Measurements from ENCODE around the gene RNF225. TPM values are rescaled to one million over a fixed set of nuclear protein-coding genes. Genes with fewer than 3 reads are reported as not detected.

The RNF225 gene
- total RNA-seq, 4 donors from 2014 or later, result not detected

DNA sequence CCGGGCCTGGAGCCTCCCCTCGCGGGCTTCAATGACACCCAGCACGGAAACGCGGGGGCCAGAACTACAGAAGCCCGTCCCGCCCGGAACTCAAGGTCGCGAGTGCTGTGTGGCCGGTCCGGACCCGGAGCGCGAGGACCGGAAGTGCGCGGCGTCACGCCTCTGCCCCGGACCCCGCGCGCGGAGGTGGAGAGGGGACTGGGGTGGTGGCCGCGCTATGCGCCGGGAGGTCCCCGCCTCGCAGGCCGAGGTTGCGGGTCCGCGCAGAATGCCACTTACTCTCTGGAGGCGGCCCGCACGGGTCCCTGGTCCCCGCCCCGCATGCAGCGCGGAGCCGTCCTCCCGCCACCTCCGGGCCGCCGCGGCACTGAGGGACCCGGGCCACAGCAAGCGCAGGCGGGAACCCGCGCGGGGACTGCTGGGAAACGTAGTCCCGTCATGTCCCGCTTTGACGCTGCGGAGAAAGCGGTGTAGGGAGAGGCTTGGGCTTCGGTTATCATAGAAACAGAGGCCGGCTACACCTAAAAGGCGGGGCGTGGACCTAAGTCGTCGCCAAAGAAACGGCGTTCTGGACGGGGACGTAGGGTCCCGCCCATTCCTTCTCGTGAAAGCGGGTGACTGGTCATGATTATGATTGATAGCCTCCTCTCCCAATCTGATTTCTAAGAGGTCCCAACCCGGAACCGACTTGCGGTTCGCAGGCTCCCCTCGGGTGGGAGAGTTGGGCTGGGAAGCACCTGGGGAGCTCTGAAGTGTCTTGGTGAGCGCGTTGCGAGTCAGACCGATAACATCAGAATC lies 14.6 kb upstream of the RNF225 start, which contains the start of gene ZNF837:
TSS of gene ZNF837 (minus strand) at position 369 of the 798 bp plus-strand sequence. CDS start 11,698 bp downstream, outside the sequence.
- TF ChIP-seq, protein P1, sequence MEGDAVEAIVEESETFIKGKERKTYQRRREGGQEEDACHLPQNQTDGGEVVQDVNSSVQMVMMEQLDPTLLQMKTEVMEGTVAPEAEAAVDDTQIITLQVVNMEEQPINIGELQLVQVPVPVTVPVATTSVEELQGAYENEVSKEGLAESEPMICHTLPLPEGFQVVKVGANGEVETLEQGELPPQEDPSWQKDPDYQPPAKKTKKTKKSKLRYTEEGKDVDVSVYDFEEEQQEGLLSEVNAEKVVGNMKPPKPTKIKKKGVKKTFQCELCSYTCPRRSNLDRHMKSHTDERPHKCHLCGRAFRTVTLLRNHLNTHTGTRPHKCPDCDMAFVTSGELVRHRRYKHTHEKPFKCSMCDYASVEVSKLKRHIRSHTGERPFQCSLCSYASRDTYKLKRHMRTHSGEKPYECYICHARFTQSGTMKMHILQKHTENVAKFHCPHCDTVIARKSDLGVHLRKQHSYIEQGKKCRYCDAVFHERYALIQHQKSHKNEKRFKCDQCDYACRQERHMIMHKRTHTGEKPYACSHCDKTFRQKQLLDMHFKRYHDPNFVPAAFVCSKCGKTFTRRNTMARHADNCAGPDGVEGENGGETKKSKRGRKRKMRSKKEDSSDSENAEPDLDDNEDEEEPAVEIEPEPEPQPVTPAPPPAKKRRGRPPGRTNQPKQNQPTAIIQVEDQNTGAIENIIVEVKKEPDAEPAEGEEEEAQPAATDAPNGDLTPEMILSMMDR (IDR thresholded peaks at IDR 0.05; ENCODE audit: low read depth), result no peak

DNA sequence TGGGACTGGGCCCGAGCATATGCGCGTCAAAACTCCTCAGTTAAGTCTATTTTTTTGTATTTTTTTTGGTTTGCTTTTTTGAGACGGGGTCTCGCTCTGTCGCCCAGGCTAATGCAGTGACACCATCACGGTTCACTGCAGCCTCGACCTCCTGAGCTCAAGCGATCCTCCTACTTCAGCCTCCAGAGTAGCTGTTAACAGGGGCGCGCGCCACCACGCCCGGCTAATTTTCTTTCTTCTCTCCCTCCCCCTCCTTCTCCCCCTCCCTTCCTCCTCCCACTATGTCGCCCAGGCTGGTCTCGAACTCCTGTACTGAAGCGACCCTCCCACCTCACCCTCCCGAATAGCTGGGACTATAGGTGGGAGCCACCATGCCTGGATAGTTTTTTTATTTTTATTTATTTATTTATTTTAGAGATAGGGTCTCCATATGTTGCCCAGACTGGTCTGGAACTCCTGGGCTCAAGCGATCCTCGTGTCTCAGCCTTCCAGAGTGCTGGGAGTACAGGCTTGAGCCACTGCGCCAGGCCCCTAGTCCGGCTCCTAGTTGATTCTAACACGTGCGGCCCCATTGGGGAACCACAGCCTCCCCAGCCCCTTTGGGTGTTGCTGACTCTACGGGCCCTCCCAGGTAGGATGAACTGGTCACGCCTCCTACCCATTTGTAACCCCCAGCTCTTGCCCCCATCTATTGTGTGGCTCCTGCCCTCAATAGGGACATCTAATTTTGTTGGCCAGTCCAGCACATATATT lies 13.8 kb upstream of the RNF225 start:
- TF ChIP-seq, protein P1 (IDR thresholded peaks at IDR 0.05; ENCODE audit: low read depth), result no peak

DNA sequence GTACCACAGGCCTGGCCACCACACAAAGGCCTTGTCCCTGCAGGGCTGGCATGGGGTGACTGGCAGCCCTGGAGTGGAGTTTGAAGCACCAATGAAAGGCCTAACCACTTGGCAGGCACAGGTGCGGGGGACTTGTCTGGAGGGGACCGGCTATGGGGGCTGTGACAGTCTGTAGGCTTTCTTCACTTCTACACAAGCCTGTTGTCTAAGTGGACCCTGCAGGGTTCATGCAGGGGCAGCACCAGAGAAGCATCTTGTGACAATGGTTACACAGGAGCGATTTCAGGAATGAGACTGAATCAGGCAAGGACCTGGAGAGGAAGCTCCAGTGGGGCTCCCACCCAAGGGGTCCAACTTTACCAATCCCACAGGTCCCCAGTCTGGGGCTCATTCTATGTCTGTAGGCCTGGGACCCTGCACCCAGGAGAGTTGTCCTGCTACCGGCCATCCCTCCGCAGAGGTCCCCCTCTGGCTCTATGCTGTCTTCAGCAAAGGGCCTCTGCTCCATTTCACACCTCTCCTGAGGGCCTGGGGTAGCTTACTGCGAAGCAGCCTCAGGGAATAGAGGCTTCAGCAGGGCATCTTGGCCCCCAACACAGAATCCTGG lies 12.4 kb upstream of the RNF225 start:
- TF ChIP-seq, protein P1 (IDR thresholded peaks at IDR 0.05; ENCODE audit: low read depth), result no peak

DNA sequence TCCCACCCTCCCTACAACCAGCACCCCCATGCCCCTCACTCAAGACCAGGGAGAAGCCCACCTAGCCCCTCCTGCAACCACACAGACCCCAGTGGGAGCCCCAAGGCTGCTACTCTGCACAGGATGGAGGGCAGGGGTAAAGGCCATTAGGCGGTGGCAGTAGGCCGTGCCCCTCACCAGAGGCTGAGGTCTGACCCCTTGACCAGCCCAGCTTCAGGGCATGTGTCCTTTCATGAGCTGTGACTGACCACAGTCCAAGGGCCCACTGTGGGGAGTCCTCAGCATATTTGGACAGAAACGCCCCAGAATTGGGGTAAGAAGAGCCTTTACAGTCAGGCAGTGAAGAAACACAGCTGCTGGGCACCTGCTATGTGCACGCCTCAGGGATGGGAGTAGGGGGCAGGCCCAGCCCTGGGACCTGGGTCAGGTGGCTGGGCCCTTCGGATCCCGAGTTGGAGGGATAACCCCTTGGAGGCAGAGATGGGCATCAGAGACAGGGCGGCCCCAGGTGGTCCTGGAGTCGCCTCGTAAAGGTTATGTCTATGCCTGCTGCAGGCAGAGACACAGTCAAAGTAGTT lies 10.1 kb upstream of the RNF225 start:
- TF ChIP-seq, protein P1 (IDR thresholded peaks at IDR 0.05; ENCODE audit: low read depth), result no peak

DNA sequence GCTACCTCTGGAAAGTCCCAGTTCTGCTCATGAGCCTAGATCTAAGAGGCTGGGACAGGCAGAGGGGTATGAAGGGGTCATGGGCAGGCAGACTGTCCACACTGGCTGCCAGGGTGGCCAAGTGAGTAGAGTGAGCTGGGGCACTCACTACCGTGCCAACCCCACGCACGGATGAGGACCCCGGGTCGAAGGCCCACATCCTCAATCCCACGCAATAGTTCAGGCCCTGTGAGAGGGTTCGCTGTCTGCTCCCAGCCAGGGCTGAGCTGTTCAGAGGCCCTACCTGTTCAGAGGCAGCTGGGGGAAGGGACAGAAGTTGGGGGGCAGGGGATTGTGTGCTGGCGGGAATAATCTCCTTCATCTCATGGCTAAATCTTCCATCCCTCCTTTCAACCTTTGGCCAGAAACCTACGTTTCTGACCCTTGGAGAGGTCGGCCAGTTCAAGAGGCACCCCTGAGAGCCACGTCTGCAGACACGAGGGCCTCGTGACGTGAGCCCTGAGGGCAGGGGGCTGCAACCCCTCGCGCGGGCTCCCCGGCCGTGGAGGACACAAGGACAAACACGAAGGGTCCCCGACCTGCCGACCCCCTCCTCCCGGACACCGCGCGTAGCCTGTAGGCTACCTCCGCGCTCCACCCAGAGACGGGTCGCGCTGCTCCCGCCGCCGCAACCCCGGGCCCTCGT lies 9.4 kb upstream of the RNF225 start:
- TF ChIP-seq, protein P1 (IDR thresholded peaks at IDR 0.05; ENCODE audit: low read depth), result no peak

DNA sequence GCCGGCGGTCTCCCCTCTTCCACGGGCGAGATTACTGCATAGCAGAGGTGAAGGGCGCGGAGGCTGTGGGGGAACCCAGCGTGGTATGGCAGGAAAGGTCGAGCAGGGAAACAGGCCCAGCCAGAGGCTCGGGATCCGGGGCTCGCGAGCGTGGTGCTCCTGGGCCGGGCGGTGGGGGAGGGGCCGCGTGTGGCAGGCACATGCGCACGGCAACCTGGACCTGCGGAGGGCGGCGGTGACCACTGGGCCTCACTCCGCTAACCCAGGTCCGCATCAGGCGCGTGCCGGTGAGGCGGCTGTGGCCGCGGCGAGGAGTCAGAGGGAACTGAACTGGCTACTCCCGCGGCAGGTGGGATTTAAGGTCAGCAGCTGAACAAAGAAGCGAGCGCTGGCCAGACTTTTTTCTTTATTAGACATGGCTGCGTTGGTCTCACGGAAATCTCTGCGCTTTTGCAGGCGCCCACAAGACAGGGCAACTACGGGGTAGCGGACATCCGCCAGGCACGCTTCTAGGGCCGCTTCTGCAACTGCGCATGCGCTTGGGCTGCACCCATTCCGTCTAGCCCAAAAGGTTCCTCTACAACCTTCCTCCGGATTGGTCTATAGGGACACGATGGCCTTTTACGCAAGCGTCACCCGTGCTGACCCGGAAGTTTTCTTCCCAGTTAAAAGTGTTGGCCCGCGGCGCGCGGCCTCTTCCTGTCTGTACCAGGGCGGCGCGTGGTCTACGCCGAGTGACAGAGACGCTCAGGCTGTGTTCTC lies 8.7 kb upstream of the RNF225 start, which contains the start of gene RPS5:
TSS of gene RPS5 (plus strand) at position 694 of the 762 bp plus-strand sequence. CDS start 869 bp downstream, outside the sequence.
- TF ChIP-seq, protein P1 (IDR thresholded peaks at IDR 0.05; ENCODE audit: low read depth), result no peak
